Activated gamma-delta T cell treated with Interleukin-2 at 50 U/mL for 16 hours (primary cell): Measurements from ENCODE around the gene NUMA1.

ENCODE experiments used
- DNase-seq: peaks from one replicate; pipeline ENCODE4 v3.0.0-alpha.2; 2020

The NUMA1 gene

GRCh38 chr11:72100009-72100408, 19.7 kb upstream of the NUMA1 start:
- no peak for DNase-seq

- DNase-seq, result no peak
Measured at GRCh38 chr11:72098741-72099140, 18.4 kb upstream of the NUMA1 start.

GRCh38 chr11:72091292-72091691, 10.9 kb upstream of the NUMA1 start:
- peak; percentile 65 for DNase-seq

- no peak for DNase-seq
Measured at GRCh38 chr11:72088076-72088808, 7.9 kb upstream of the NUMA1 start.

- no peak for DNase-seq
Measured at GRCh38 chr11:72085621-72086351, 5.4 kb upstream of the NUMA1 start.

- no peak for DNase-seq
Measured at GRCh38 chr11:72084965-72085364, 4.6 kb upstream of the NUMA1 start.

GRCh38 chr11:72084076-72084475, 3.7 kb upstream of the NUMA1 start:
- DNase-seq, result no peak

GRCh38 chr11:72083414-72083813, 3.1 kb upstream of the NUMA1 start:
- no peak for DNase-seq

GRCh38 chr11:72081821-72082453, 1.6 kb upstream of the NUMA1 start:
- DNase-seq, result no peak

GRCh38 chr11:72081184-72081644, 872 bp upstream of the NUMA1 start:
- no peak for DNase-seq

GRCh38 chr11:72079819-72080325, 470 bp downstream of the NUMA1 start:
- DNase-seq, result no peak

- no peak for DNase-seq
Measured at GRCh38 chr11:72078477-72078876, 1.9 kb downstream of the NUMA1 start.

GRCh38 chr11:72075756-72076155, 4.6 kb downstream of the NUMA1 start:
- DNase-seq, result no peak

GRCh38 chr11:72075109-72075508, 5.2 kb downstream of the NUMA1 start:
- DNase-seq, result no peak

- DNase-seq, result no peak
Measured at GRCh38 chr11:72072348-72072747, 8.0 kb downstream of the NUMA1 start.

- DNase-seq, result no peak
Measured at GRCh38 chr11:72070491-72070890, 9.9 kb downstream of the NUMA1 start.

GRCh38 chr11:72069787-72070251, 10.5 kb downstream of the NUMA1 start:
- DNase-seq, result no peak

GRCh38 chr11:72069200-72069599, 11.1 kb downstream of the NUMA1 start:
- DNase-seq, result no peak

- DNase-seq, result no peak
Measured at GRCh38 chr11:72067676-72068075, 12.7 kb downstream of the NUMA1 start.

- no peak for DNase-seq
Measured at GRCh38 chr11:72067266-72067665, 13.1 kb downstream of the NUMA1 start.

- no peak for DNase-seq
Measured at GRCh38 chr11:72066855-72067254, 13.5 kb downstream of the NUMA1 start.

GRCh38 chr11:72061739-72062396, 18.5 kb downstream of the NUMA1 start:
- no peak for DNase-seq

GRCh38 chr11:72058416-72059034, 21.8 kb downstream of the NUMA1 start:
- DNase-seq, result no peak
